Hypothalamus (tissue), 51 donors: Measurements from ENCODE around the gene GDF15.
"Not testable (repeated sequence)": the region's sequence is repeated elsewhere in the genome, so short reads cannot be mapped to it uniquely, and the experiment has no call there.

Experiments used
- DNase-seq, 51 donors: peaks; one replicate each; lab custom pipeline; 2025; lab: John Stamatoyannopoulos, UW

GDF15 gene

DNA sequence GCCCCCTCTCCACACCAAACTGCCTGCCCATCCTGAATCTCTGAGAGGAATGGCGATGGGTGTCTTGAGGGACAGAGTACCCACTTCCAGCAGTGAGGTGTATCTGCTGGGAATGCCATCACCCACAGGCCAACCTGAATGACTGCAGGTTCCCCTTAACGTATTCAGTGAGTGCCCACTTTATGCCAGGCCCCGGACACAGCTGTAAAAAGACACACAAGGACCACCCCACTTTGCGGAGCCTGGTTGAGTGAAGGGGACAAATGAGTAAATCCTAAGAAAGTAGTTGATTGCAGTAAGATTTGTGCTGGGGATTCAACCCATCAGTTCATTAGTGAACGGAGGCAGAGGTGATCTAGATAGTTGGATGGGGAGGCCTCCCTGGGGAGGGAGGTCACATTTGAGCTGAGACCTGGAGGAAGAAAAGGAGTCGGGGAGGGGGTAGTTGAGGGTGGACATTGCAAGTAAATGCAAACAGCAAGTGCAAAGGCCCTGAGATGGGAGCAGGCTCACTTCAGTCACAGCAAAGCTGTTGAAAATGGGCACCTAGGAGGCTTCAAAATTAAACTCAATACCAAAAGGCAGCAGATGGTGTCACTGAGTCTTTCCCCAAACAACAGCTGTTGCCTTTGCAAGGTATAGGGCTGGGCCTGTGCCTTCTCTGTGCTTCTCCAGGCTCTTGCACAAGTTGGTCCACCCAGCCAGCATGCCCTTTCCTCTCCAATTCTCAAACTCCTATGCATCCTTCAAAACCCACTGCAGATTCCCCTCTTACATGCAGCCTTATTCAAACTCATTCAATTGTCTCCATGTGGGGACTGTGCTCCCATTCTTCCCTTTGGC lies 4.3 kb downstream of the GDF15 start:
- no peak for DNase-seq

DNA sequence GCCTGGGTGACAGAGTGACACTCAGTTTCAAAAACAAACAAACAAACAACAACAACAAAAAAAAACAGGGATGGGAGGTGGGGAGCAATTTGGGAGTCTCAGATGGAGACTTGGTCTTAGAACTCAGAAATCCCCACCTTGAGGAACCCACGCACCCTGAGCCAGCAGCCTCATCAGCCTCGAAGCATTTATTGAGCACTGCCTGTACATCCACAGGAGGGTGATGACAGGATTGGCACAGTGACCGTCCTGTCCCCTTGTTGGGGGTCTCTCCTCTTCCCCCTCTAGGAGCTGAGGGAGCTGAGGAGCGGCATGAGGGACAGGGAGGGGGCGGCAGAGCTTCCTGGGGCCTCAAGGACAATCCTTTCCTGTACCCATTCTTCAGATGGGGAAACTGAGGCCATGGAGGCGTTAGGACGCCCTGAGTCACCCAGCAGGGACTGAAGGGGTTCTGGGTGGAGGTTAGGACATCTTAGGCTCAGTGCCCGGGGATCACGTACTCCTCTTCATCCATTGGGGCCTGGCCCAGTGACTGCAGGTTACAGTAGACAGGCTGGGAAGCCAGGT lies 5.6 kb downstream of the GDF15 start:
- DNase-seq = no peak

DNA sequence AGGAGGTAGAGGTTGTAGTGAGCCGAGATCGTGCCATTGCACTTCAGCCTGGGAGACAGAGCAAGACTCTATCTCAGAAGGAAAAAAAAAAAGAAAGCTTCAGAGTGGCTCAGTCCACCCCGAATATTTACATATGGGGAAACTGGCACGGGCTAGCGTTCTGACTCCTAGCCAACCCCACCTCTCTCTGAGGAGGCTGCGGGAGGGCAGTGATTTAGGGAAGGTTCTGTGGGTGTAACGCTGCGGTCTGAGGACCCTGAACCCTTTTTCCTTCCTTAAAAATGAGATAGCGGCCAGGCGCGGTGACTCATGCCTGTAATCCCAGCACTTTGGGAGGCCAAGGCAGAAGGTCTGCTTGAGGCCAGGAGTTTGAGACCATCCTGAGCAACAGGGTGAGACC lies 6.5 kb downstream of the GDF15 start:
- peak in 5 of 51 donors; percentile 6 to 30 (median 16) for DNase-seq

DNA sequence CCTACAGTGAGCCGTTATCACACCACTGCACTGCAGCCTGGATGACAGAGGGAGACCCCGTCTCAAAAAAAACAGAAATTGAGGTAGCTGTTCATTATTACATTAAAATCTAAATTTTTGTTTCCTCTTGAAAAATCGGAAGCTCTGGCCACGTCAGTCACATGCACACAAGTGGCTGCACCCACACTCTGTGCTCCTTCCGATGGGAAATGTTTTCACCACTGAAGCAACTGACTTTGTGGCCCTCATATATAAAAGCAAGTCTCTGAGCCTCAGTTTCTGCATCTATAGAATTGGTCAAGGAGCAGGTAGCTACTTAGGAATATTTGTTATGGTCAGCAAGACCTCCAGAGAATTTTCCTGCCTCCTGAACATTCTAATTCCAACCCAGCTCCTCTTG lies 7.0 kb downstream of the GDF15 start:
- DNase-seq = no peak

DNA sequence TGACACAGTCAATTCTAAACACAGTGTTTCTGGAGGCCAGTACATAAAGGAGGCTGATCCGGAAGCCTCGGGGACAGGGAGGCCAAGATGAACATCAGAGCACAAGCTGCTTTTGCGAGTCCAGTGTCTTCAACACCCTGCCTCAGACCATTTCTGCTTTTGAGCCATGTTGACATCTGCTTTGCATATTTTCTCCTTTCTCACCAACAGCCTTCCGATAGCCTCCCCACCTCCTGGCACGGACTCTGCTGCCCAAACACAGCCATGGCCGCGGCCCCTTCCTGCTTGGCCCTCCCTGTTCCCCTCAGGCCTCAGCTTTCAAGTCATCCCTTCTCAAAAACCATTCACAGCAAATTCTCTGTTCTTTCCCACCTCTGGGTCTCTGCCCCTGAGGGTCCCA lies 7.9 kb downstream of the GDF15 start:
- peak in 5 of 51 donors; percentile 3 to 10 (median 7) for DNase-seq

DNA sequence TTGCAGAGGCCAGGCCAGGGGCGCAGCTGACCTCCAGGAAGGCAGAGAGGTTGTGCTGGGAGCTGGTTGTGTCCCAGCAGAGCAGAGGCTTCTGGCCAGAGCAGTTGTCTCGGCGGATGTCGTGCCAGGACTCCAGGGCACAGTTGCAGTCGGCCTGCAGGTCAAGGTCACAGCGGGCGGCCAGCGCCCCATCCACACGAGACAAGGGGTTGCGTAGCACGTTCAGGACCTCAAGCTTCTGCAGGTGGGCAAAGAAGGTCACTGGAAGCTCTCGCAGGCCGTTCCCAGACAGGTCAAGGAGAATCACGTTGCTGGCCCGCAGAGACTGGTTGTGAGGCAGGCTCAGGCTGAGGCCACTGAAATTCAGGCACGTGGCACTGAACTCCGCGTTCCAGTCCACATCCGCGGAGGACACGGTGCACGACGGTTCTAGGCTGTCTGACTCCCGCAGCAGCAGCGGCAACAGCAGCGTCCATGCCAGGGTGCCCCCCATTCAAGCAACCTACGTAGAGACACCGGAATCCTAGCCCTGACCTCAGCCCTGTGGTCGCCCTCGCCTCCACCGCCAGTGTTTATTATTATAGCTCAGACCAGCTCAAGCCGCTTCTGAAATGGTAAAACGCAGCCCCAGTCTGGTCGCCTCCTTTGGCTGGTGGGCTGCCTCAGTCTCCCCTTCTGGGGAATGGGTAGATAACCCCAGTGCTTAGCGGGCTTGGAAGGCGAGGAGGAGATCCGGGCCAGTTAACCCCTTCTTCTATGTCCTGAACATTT lies 10.7 kb downstream of the GDF15 start:
- no peak for DNase-seq

DNA sequence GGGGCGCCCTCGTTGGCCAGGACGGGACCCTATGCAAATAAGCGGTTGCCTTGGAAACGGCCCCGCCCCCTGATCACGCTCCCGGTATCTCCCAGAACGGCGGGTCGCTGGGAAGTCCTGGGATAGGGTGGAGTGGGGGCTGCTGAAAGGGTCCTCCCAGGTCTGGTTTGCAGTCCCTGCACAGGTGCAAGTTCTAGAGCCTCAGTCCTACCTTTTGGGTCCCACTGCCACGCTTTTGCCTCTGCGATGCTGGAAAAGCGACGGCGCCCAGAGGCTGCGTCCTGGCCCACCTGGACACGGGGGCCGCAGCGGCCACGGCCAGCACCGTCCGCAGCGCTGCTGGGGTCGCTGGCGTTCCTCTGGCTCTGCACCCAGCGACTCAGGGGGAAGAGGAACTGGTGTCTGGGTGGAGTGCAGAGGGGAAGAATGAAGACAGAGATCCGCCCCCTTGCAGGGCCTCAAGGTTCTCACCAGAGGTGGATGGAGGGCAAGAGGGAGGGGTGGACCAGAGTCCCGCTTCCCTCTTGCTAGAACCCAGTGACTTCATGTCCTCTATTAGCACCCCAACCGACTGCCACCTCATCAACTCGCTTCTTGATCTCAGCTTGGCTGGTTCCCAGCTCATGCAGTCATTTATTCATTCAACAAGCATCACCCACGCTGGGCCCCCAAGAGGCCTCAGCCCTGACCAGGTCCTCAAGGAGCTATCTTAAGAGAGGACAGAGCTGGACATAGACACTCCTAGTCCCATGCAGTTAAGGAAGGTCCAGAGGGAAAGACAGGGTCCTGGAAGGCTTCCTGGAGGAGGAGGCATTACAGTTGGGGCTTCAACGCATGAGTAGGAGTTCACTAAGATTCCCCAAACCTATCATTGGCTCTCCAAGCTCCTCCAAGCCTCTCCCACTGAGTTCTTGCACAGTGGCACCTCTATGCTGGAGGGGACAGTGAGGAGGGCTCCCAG lies 11.6 kb downstream of the GDF15 start, which contains the start of gene LRRC25:
LRRC25 (minus strand) TSS at position 381 of the 961 bp plus-strand sequence. CDS start 659 bp downstream, outside the sequence.
- DNase-seq = peak in 13 of 51 donors; percentile 4 to 32 (median 20)

DNA sequence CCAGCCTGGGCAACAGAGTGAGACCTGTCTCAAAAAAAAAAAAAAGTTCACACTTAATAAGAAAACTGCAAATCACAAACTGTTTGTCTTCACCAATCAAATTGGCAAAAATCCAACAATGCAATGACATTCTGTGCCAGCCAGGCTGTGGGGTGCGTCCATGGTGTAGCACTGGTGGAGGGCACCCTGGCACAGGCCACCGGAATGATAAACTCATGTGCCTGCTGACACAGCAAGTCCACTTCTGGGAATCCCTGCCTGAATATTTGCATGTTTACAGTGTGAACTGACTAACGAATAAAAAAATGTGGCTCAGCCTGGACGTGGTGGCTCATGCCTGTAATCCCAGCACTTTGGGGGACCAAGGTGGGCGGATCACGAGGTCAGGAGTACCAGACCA lies 13.1 kb downstream of the GDF15 start:
- DNase-seq = no peak

DNA sequence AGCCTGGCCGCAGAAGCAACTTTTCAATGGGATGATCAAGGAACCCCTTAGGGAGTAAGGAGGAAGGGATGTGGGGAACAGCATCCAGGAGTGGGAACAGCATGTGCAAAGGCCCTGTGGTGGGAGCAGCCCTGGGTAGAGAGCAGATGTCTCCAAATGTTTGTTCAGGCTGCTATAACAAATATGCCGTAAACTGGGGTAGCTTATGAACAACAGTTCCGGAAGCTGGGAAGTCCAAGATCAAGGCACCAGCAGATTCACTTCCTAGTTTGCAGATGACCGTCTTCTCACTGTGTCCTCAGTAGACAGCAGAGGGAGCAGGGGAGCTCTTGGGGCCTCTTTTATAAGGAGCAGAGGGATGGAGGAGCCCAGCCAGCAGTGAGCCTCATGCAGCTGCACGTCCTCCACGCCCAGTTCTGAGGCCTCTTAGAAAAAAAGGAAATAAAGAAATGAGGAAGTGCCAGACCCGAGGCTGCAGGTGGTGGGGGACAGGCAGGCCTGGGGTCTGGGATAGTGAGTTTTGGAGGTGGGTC lies 15.7 kb downstream of the GDF15 start:
- DNase-seq = peak in 14 of 51 donors; percentile 7 to 47 (median 26)

DNA sequence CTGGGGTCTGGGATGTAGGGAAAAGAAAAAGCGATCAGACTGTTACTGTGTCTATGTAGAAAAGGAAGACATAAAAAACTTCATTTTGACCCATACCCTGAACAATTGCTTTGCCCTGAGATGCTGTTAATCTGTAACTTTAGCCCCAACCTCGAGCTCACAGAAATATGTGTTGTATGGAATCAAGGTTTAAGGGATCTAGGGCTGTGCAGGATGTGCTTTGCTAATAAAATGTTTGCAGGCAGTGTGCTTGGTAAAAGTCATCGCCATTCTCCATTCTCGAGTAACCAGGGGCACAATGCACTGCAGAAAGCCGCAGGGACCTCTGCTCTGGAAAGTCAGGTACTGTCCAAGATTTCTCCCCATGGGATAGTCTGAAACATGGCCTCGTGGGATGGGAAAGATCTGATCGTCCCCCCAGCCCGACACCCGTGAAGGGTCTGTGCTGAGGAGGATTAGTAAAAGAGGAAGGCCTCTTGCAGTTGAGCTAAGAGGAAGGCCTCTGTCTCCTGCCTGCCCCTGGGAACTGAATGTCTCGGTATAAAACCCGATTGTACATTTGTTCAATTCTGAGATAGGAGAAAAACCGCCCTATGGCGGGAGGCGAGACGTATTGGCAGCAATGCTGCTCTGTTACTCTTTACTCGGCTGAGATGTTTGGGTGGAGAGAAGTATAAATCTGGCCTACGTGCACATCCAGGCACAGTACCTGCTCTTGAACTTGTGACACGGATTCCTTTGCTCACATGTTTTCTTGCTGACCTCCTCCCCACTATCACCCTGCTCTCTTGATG lies 16.7 kb downstream of the GDF15 start:
- DNase-seq = not testable (repeated sequence)

DNA sequence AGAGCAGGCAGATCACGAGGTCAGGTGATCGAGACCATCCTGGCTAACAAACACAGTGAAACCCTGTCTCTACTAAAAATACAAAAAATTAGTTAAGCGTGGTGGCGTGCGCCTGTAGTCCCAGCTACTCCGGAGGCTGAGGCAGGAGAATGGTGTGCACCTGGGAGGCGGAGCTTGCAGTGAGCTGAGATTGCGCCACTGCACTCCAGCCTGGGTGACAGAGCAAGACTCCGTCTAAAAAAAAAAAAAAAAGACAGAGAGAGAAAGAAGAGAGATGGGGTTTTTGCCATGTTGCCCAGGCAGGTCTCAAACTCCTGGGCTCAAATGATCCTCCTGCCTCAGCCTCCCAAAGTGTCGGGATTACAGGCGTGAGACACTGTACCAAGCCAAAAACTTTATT lies 19.8 kb downstream of the GDF15 start:
- DNase-seq = not testable (repeated sequence)

DNA sequence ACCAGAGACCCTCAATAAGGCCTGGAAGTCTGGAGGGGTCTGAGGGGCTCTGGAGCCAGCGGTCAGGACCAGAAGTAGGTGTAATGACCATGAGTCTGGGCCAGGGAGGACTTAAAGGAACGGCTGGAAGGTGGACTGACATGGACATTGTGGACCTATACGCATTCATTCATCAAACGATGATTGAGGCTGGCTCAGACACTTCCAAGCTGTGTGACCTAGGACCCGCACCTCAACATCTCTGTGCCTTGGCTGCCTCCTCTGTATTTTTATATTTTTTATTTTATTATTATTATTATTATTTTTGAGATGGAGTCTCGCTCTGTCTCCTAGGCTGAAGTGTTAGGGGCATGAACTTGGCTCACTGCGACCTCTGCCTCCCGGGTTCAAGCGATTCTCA lies 20.8 kb downstream of the GDF15 start:
- DNase-seq = no peak

DNA sequence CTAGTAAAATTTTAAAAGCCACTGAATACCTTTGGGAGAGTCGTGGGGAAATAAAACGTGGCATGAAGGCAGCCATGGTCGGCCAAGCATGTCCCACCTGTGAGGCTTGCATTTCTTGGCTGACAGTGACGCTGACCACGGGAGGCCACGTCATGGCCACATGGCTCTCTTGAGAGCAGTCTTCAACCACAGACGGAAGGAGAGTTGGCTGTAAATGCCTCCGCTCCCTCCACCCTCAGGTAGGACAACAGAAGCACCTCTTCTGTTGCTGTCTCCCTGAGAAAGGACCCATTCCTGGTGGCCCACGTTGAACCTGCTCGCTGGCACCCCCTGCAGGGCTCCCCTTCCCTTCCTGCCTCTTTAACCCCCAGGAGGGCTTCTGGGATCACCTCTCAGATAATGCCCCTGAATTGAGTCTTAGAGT lies 22.1 kb downstream of the GDF15 start:
- no peak for DNase-seq

DNA sequence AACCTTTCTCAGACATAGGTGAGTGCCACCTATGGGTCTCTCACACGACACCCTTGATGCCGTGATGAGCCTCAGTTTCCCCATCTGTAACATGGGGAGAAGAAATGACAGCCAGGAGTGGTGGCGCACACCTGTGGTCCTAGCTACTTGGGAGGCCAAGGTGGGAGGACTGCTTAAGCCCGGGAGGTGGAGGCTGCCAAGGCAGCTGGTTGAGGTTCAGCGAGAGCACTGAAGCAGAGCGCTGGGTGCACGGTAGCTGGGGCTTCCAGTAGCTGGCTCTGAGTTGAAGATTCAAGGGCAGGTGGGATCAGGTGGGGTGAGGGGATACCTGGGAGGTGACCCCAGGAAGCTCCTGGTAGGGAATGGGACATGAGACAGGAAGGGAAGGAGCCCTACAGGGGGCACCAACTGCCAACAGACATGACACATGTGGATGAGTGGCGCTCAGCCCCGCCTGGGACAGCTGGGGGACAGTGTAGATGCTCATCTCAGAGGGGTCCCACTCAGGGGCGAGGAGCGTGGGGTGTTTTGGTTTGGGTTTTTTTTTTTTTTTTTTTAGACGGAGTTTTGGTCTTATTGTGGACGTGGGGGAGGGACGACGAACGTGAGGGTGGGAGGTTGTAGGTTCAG lies 26.8 kb downstream of the GDF15 start:
- DNase-seq = no peak

DNA sequence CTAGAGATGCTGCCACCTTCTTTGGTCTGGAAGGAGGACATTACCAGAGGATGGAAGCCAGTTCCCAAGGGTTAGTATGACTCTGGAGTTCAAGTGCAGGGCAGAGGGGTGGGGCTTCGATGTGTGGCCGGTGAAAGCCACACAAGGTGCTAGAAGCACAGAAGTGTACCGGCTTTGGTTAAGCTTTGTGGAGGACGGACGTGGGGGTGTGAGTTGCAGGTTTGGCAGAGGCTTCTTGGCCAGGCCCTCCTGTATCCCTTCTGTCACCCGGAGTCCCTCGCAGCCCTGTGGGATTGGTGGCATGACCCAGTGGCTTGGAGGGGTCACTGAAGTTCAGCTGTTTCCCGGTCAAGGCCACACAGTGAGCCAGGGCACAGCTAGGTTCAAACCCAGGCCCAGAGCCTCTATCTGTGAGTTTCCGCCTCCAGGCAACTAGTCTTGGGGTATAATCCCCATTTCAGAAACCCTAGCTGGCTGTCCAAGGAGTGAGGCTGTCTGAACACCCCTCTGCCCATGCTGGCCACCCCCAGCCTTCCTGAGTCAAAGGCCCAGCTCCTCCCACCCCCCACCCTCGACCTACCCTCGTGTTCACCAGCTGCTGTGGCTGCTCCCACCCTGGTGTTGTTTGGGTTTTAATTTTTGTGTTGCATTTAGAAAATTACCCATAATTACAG lies 28.7 kb downstream of the GDF15 start:
- no peak for DNase-seq

DNA sequence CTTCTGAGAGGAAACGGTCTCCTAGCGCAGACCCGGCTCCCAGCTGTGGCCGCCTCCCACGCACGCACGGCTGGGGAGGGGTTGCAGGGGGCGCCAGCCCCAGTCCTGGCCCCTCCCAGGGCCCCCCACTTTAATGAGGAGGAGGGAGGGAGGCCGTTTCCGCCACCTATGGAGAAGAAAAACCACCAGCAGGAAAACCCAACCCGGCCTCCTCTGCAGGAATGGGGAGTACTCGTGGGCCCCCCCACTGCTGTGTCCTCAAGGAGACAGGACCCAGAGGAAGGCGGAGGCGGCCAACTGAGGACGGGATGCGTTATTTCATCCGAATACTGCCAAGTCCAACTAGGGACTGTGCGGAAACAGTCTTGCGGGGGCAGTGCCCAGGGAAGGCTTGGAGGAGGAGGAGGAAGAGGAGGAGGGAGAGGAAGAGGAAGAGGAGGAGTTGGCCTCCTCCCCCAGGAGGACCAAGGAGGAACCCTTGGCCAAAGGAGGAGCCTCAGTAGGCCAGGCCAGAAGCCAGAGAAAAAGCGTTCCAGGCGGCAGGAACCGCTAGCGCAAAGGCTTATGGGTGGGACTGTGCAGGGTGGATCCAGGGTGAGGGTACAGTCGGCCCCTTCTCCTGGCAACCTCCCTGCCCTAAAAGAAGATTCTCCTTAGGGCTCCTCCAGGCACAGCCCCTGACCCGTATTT lies 29.4 kb downstream of the GDF15 start:
- peak in 19 of 51 donors; percentile 14 to 67 (median 35) for DNase-seq

DNA sequence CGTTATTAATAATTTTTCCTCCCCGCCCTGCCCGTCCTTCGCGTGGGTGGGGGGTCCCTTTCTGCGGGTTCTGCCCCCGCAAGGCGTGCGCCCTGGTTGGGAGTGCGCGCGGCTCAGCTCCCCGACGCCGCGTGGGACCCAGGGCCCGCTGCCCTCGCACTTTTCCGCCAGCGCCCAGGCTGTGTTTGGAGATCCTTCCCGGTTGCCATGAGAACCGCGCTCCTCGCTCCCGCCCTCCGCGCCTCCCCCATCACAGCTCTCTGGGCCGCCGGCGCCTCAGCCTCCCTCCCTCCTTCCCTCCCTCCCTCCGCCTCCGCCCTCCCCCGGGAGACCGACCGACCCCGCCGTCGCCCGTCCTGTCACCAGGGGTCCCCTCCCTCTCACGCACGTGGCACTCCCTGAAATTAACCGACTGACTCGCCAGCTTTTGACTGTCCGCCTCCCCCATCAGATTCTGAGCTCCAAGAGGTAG lies 30.9 kb downstream of the GDF15 start:
- peak in 47 of 51 donors; percentile 16 to 85 (median 70) for DNase-seq
